Measurements from ENCODE around the gene GSN.

- no peak for TF ChIP-seq CTCF (IDR thresholded peaks at IDR 0.05)
- peak in 1 of 2 donors; percentile 10 for TF ChIP-seq POLR2AphosphoS5 (IDR thresholded peaks at IDR 0.05; ENCODE audit: insufficient read depth in 1 of 2, low read depth in 1 of 2)
- TF ChIP-seq POLR2A (IDR thresholded peaks at IDR 0.05): no peak
Observed at GRCh38 chr9:121294151-121294743, 26.3 kb downstream of the GSN start.

Data from vagina (tissue), 2 donors.